ENCODE data around the gene NOB1. TPM values are rescaled to one million over a fixed set of nuclear protein-coding genes. Genes with fewer than 3 reads are reported as not detected.

Gene NOB1
- total and polyA plus RNA-seq, 7 experiments from 2014 or later, result 24.1 to 72.8 (median 46.5) TPM

GRCh38 chr16:69726313-69727060 is 28.2 kb downstream of the NOB1 start, which contains the start of gene NQO1:
Gene NQO1, minus strand, starts transcription at chr16:69726560. Its CDS starts 121 bp downstream, at chr16:69726439.
- POLR2A ChIA-PET, result interaction anchor here (1.3 to 4.8 kb wide), 5 partner anchors 23 to 37 kb away, joined by 4 to 49 read pairs (median 7); partner anchors contain the start of genes NOB1 and WWP2
- H3K27ac Mint-ChIP-seq, result peak within 1 kb of the TSS; percentile 72 to 95 (median 86)
- no peaks in the 10 kb centered on the region for H3K36me3 Mint-ChIP-seq
- peak within 1 kb of the TSS; percentile 57 for H3K27ac ChIP-seq (ENCODE audit: low read depth, low read length)
- H3K27me3 Mint-ChIP-seq, result no peaks in the 10 kb centered on the region
- no peaks in the 10 kb centered on the region for H3K9me3 Mint-ChIP-seq
- no peaks in the 10 kb centered on the region for H3K27me3 ChIP-seq (ENCODE audit: control insufficient read depth in 2 of 2, insufficient read depth in 2 of 2, low read length in 2 of 2)
- CTCF ChIA-PET, result interaction anchor here (0.8 to 2.3 kb wide), 2 partner anchors 18 to 28 kb away, joined by 3 to 18 read pairs; partner anchors contain the start of gene NOB1
- ATAC-seq, result peak; percentile 98
- intact Hi-C loops (cut with micrococcal nuclease), result loop anchor here (1.0 to 10.0 kb wide), 6 partner anchors 16 to 302 kb away; partner anchors contain the start of genes NOB1 (in 2 of the 2), CYB5B (in 1 of the 2) and WWP2 (in 1 of the 2)
- DNase-seq, result peak; percentile 62 to 90 (median 78)
- peak within 1 kb of the TSS; percentile 79 for H3K4me3 ChIP-seq (ENCODE audit: low read length)
- H3K9me3 ChIP-seq (ENCODE audit: control insufficient read depth in 2 of 3, low read length in 3 of 3), result no peaks in the 10 kb centered on the region
- H3K4me1 Mint-ChIP-seq, result peaks cover 15 to 57% (median 27%) of the 10 kb centered on the region in 7 donors
- H3K4me1 ChIP-seq (ENCODE audit: control insufficient read depth in 2 of 2, insufficient read depth in 2 of 2, low read length in 2 of 2), result peaks cover 10 to 18% of the 10 kb centered on the region in 2 donors
- no peaks in the 10 kb centered on the region for H3K36me3 ChIP-seq (ENCODE audit: control insufficient read depth in 2 of 3, insufficient read depth in 3 of 3, low read length in 3 of 3)
- H3K4me3 Mint-ChIP-seq, result peak within 1 kb of the TSS; percentile 86 to 96 (median 95)

GRCh38 chr16:69725480-69726312 is 29.0 kb downstream of the NOB1 start:
- POLR2A ChIA-PET, result interaction anchor here (1.3 to 4.8 kb wide), 5 partner anchors 22 to 38 kb away, joined by 4 to 49 read pairs (median 7); partner anchors contain the start of genes NOB1 and WWP2
- no peaks in the 10 kb centered on the region for H3K36me3 Mint-ChIP-seq
- intact Hi-C loops (cut with micrococcal nuclease), result loop anchor here (1.0 to 10.0 kb wide), 6 partner anchors 16 to 301 kb away; partner anchors contain the start of genes NOB1 (in 2 of the 2), CYB5B (in 1 of the 2) and WWP2 (in 1 of the 2)
- no peaks in the 10 kb centered on the region for H3K27me3 ChIP-seq (ENCODE audit: control insufficient read depth in 2 of 2, insufficient read depth in 2 of 2, low read length in 2 of 2)
- peak overlapping the region; percentile 72 to 95 (median 86) for H3K27ac Mint-ChIP-seq
- H3K36me3 ChIP-seq (ENCODE audit: control insufficient read depth in 2 of 3, insufficient read depth in 3 of 3, low read length in 3 of 3), result no peaks in the 10 kb centered on the region
- no peaks in the 10 kb centered on the region for H3K9me3 ChIP-seq (ENCODE audit: control insufficient read depth in 2 of 3, low read length in 3 of 3)
- ATAC-seq (no peak), DNase-seq (no peak)
- no peaks in the 10 kb centered on the region for H3K27me3 Mint-ChIP-seq
- H3K4me1 ChIP-seq (ENCODE audit: control insufficient read depth in 2 of 2, insufficient read depth in 2 of 2, low read length in 2 of 2), result peaks cover 10 to 18% of the 10 kb centered on the region in 2 donors
- H3K4me1 Mint-ChIP-seq, result peaks cover 15 to 57% (median 27%) of the 10 kb centered on the region in 7 donors
- peak overlapping the region; percentile 79 for H3K4me3 ChIP-seq (ENCODE audit: low read length)
- CTCF ChIA-PET, result interaction anchor here (0.8 to 2.3 kb wide), 3 partner anchors 16 to 29 kb away, joined by 3 to 18 read pairs (median 4); partner anchors contain the start of gene NOB1
- H3K9me3 Mint-ChIP-seq, result no peaks in the 10 kb centered on the region
- peak overlapping the region; percentile 86 to 96 (median 95) for H3K4me3 Mint-ChIP-seq
- peak overlapping the region; percentile 57 for H3K27ac ChIP-seq (ENCODE audit: low read depth, low read length)

- peak overlapping the region in 8 of 9 donors; percentile 6 to 93 (median 62) for H3K27ac Mint-ChIP-seq
- H3K9me3 ChIP-seq (ENCODE audit: control insufficient read depth in 2 of 3, low read length in 3 of 3), result no peaks in the 10 kb centered on the region
- DNase-seq (no peak), ATAC-seq (no peak)
- ChIA-PET CTCF (interaction anchor here (1.0 to 1.6 kb wide), 3 partner anchors 15 to 29 kb away, joined by 3 to 4 read pairs (median 4); partner anchors contain the start of gene NOB1), POLR2A (interaction anchor here (2.6 to 4.8 kb wide), 2 partner anchors 29 to 38 kb away, joined by 17 to 49 read pairs; partner anchors contain the start of genes NOB1 and WWP2)
- peaks cover 15 to 57% (median 27%) of the 10 kb centered on the region in 7 donors for H3K4me1 Mint-ChIP-seq
- no peaks in the 10 kb centered on the region for H3K36me3 ChIP-seq (ENCODE audit: control insufficient read depth in 2 of 3, insufficient read depth in 3 of 3, low read length in 3 of 3)
- no peak overlapping the region for H3K4me3 ChIP-seq (ENCODE audit: low read length)
- peaks cover 10 to 18% of the 10 kb centered on the region in 2 donors for H3K4me1 ChIP-seq (ENCODE audit: control insufficient read depth in 2 of 2, insufficient read depth in 2 of 2, low read length in 2 of 2)
- peak overlapping the region; percentile 22 to 96 (median 44) for H3K4me3 Mint-ChIP-seq
- no peaks in the 10 kb centered on the region for H3K27me3 Mint-ChIP-seq
- H3K36me3 Mint-ChIP-seq, result no peaks in the 10 kb centered on the region
- H3K27ac ChIP-seq (ENCODE audit: low read depth, low read length), result peak overlapping the region; percentile 12
- H3K27me3 ChIP-seq (ENCODE audit: control insufficient read depth in 2 of 2, insufficient read depth in 2 of 2, low read length in 2 of 2), result no peaks in the 10 kb centered on the region
- intact Hi-C loops (cut with micrococcal nuclease), result loop anchor here in 1 of 2 donors (10.0 kb wide), 1 partner anchor 130 kb away; no protein-coding TSS in a partner anchor
- H3K9me3 Mint-ChIP-seq, result no peaks in the 10 kb centered on the region
These were observed 29.7 kb downstream of the NOB1 start for GRCh38 chr16:69724981-69725479.

- intact Hi-C loops (cut with micrococcal nuclease), result loop anchor here in 1 of 2 donors (10.0 kb wide), 1 partner anchor 130 kb away; no protein-coding TSS in a partner anchor
These were observed 30.3 kb downstream of the NOB1 start for GRCh38 chr16:69724414-69724873.

GRCh38 chr16:69721441-69721957 is 33.2 kb downstream of the NOB1 start:
- ATAC-seq (no peak), DNase-seq (no peak)
- no peak overlapping the region for H3K27ac ChIP-seq (ENCODE audit: low read depth, low read length)
- no peaks in the 10 kb centered on the region for H3K9me3 ChIP-seq (ENCODE audit: control insufficient read depth in 2 of 3, low read length in 3 of 3)
- H3K4me1 ChIP-seq (ENCODE audit: control insufficient read depth in 2 of 2, insufficient read depth in 2 of 2, low read length in 2 of 2), result peaks cover under 1 to 5% of the 10 kb centered on the region in 2 donors
- intact Hi-C loops (cut with micrococcal nuclease), result loop anchor here in 1 of 2 donors (10.0 kb wide), 1 partner anchor 133 kb away; no protein-coding TSS in a partner anchor
- peaks cover 0 to 3% (median 0%) of the 10 kb centered on the region in 5 donors for H3K36me3 Mint-ChIP-seq
- H3K9me3 Mint-ChIP-seq, result no peaks in the 10 kb centered on the region
- H3K4me1 Mint-ChIP-seq, result peaks cover 7 to 35% (median 16%) of the 10 kb centered on the region in 7 donors
- peak overlapping the region in 1 of 9 donors; percentile 70 for H3K27ac Mint-ChIP-seq
- H3K27me3 Mint-ChIP-seq, result no peaks in the 10 kb centered on the region
- H3K4me3 Mint-ChIP-seq, result no peak overlapping the region
- no peaks in the 10 kb centered on the region for H3K27me3 ChIP-seq (ENCODE audit: control insufficient read depth in 2 of 2, insufficient read depth in 2 of 2, low read length in 2 of 2)
- ChIA-PET CTCF (no interaction called here), POLR2A (interaction anchor here (0.7 kb wide), 1 partner anchor 32 kb away, joined by 3 read pairs; no protein-coding TSS in a partner anchor)
- H3K4me3 ChIP-seq (ENCODE audit: low read length), result no peak overlapping the region
- no peaks in the 10 kb centered on the region for H3K36me3 ChIP-seq (ENCODE audit: control insufficient read depth in 2 of 3, insufficient read depth in 3 of 3, low read length in 3 of 3)

More at GRCh38 chr16:69724414-69724873, 30.3 kb downstream of the NOB1 start:
- Mint-ChIP-seq H3K9me3 (no peaks in the 10 kb centered on the region), H3K27ac (peak overlapping the region in 8 of 9 donors; percentile 6 to 93 (median 62)), H3K4me3 (peak overlapping the region in 2 of 10 donors; percentile 57 to 95), H3K36me3 (no peaks in the 10 kb centered on the region), H3K27me3 (no peaks in the 10 kb centered on the region), H3K4me1 (peaks cover 15 to 55% (median 27%) of the 10 kb centered on the region in 7 donors)
- H3K9me3 ChIP-seq (ENCODE audit: control insufficient read depth in 2 of 3, low read length in 3 of 3), result no peaks in the 10 kb centered on the region
- no peaks in the 10 kb centered on the region for H3K36me3 ChIP-seq (ENCODE audit: control insufficient read depth in 2 of 3, insufficient read depth in 3 of 3, low read length in 3 of 3)
- DNase-seq (no peak), ATAC-seq (no peak)
- peaks cover 10 to 18% of the 10 kb centered on the region in 2 donors for H3K4me1 ChIP-seq (ENCODE audit: control insufficient read depth in 2 of 2, insufficient read depth in 2 of 2, low read length in 2 of 2)
- POLR2A ChIA-PET, result interaction anchor here (0.6 to 2.6 kb wide), 4 partner anchors 30 to 390 kb away, joined by 3 to 17 read pairs (median 4); partner anchors contain the start of gene WWP2
- H3K27ac ChIP-seq (ENCODE audit: low read depth, low read length), result peak overlapping the region; percentile 12
- no peak overlapping the region for H3K4me3 ChIP-seq (ENCODE audit: low read length)
- no peaks in the 10 kb centered on the region for H3K27me3 ChIP-seq (ENCODE audit: control insufficient read depth in 2 of 2, insufficient read depth in 2 of 2, low read length in 2 of 2)
- CTCF ChIA-PET, result interaction anchor here (1.0 to 1.6 kb wide), 3 partner anchors 14 to 30 kb away, joined by 3 to 4 read pairs (median 4); partner anchors contain the start of gene NOB1

Data from naive thymus-derived CD4-positive, alpha-beta T cell (primary cell).